Measurements from ENCODE around the gene VTI1B.
"Not testable (repeated sequence)": the region's sequence is repeated elsewhere in the genome, so short reads cannot be mapped to it uniquely, and the experiment has no call there.

VTI1B gene

GRCh38 chr14:67623114-67623513 lies 51.3 kb downstream of the VTI1B start:
- no peak for DNase-seq

- DNase-seq, result no peak
These were observed 51.8 kb downstream of the VTI1B start for GRCh38 chr14:67622675-67623074.

GRCh38 chr14:67620217-67620785 lies 54.1 kb downstream of the VTI1B start:
- DNase-seq, result no peak

- DNase-seq, result peak; percentile 47
These were observed 54.8 kb downstream of the VTI1B start, which contains the start of gene ARG2 for GRCh38 chr14:67619446-67620216. Gene ARG2 (plus strand): TSS chr14:67619920. CDS start chr14:67619978, 58 bp downstream.

- peak; percentile 72 for DNase-seq
These were observed 55.8 kb downstream of the VTI1B start for GRCh38 chr14:67618617-67619063.

- DNase-seq, result no peak
These were observed 63.9 kb downstream of the VTI1B start for GRCh38 chr14:67610491-67610890.

GRCh38 chr14:67609642-67610310 lies 64.7 kb downstream of the VTI1B start:
- no peak for DNase-seq

GRCh38 chr14:67607646-67608045 lies 66.8 kb downstream of the VTI1B start:
- DNase-seq, result no peak

- no peak for DNase-seq
These were observed 71.4 kb downstream of the VTI1B start for GRCh38 chr14:67602995-67603545.

GRCh38 chr14:67602076-67602475 lies 72.4 kb downstream of the VTI1B start:
- DNase-seq, result no peak

GRCh38 chr14:67600562-67600974 lies 73.9 kb downstream of the VTI1B start:
- DNase-seq, result not testable (repeated sequence)

- peak; percentile 88 for DNase-seq
These were observed 74.5 kb downstream of the VTI1B start, which contains the start of gene PIGH for GRCh38 chr14:67599698-67600561. Gene PIGH (minus strand): TSS chr14:67600268. CDS start chr14:67600203, 65 bp downstream.
